GM12892 (cell line): Measurements from ENCODE around the gene IL27RA.

Experiments used
- POLR2A ChIP-seq: IDR thresholded peaks from 2 replicates; pipeline ENCODE4 v1.6.1; 2011; ENCODE audit warnings: low read depth, low read length, control low read depth
- POLR2AphosphoS5 ChIP-seq: IDR thresholded peaks from 2 replicates; pipeline ENCODE4 v1.6.1; 2011; ENCODE audit warnings: low read depth, low read length, control low read depth
- TAF1 ChIP-seq: IDR thresholded peaks from 2 replicates; pipeline ENCODE4 v1.6.1; 2011; ENCODE audit warnings: low read depth, mild to moderate bottlenecking, control low read depth, low read length, borderline replicate concordance

GRCh38 chr19:13986348-13986904 is 45.1 kb upstream of the IL27RA start:
- TF ChIP-seq POLR2A (peak; percentile 70; the same call in 1 of the 2 replicates), TAF1 (peak; percentile 59), POLR2AphosphoS5 (peak; percentile 53; the same call in 1 of the 2 replicates)
